ENCODE results near the gene MYD88.

Gene MYD88

GRCh38 chr3:38112378-38112761 lies 26.1 kb upstream of the MYD88 start:
- no peak for DNase-seq (ENCODE audit: low read depth in 3 of 3)

GRCh38 chr3:38114052-38114874 lies 24.2 kb upstream of the MYD88 start:
- DNase-seq (ENCODE audit: low read depth in 3 of 3): no peak

- no peak for DNase-seq (ENCODE audit: low read depth in 3 of 3)
Measured at GRCh38 chr3:38114875-38115644, 23.4 kb upstream of the MYD88 start.

GRCh38 chr3:38115645-38116427 lies 22.6 kb upstream of the MYD88 start:
- DNase-seq (ENCODE audit: low read depth in 3 of 3): no peak

- DNase-seq (ENCODE audit: low read depth in 3 of 3): no peak
Measured at GRCh38 chr3:38116471-38117162, 21.8 kb upstream of the MYD88 start.

GRCh38 chr3:38117163-38117716 lies 21.2 kb upstream of the MYD88 start:
- DNase-seq (ENCODE audit: low read depth in 3 of 3): no peak

GRCh38 chr3:38117748-38118420 lies 20.6 kb upstream of the MYD88 start:
- peak; percentile 37 to 57 (median 56) for DNase-seq (ENCODE audit: low read depth in 3 of 3)

GRCh38 chr3:38118421-38119247 lies 19.8 kb upstream of the MYD88 start:
- DNase-seq (ENCODE audit: low read depth in 3 of 3): no peak

GRCh38 chr3:38119248-38119544 lies 19.3 kb upstream of the MYD88 start:
- no peak for DNase-seq (ENCODE audit: low read depth in 3 of 3)

- DNase-seq (ENCODE audit: low read depth in 3 of 3): no peak
Measured at GRCh38 chr3:38119821-38120692, 18.4 kb upstream of the MYD88 start.

- no peak for DNase-seq (ENCODE audit: low read depth in 3 of 3)
Measured at GRCh38 chr3:38120693-38121450, 17.6 kb upstream of the MYD88 start.

- DNase-seq (ENCODE audit: low read depth in 3 of 3): no peak
Measured at GRCh38 chr3:38121451-38121831, 17.0 kb upstream of the MYD88 start.

GRCh38 chr3:38121832-38122461 lies 16.5 kb upstream of the MYD88 start:
- no peak for DNase-seq (ENCODE audit: low read depth in 3 of 3)

- no peak for DNase-seq (ENCODE audit: low read depth in 3 of 3)
Measured at GRCh38 chr3:38122712-38123290, 15.7 kb upstream of the MYD88 start.

- DNase-seq (ENCODE audit: low read depth in 3 of 3): no peak
Measured at GRCh38 chr3:38124324-38125122, 13.9 kb upstream of the MYD88 start.

GRCh38 chr3:38125305-38126120 lies 12.9 kb upstream of the MYD88 start:
- DNase-seq (ENCODE audit: low read depth in 3 of 3): no peak

Data from stimulated activated CD4-positive, alpha-beta T cell treated with anti-CD3 and anti-CD28 coated beads, TNF-alpha, amount 100 ng/mL, for 48 hours (primary cell).